HG03108 (cell line): ENCODE results near the gene TMPRSS5.
"Not testable (repeated sequence)": the region's sequence is repeated elsewhere in the genome, so short reads cannot be mapped to it uniquely, and the experiment has no call there.

Source experiments
- ATAC-seq: cut with Tn5 transposase; IDR thresholded peaks from one replicate; pipeline ENCODE4 v1.9.1; 2021; ENCODE audit warnings: moderate library complexity; ENCODE audit not compliant: unreplicated experiment

TMPRSS5 gene

GRCh38 chr11:113705871-113706655 lies at the start of gene TMPRSS5:
Gene TMPRSS5, minus strand, starts transcription at chr11:113706308. Its CDS starts 84 bp downstream, at chr11:113706224.
- ATAC-seq = no peak

- ATAC-seq = no peak
Observed at GRCh38 chr11:113752932-113753331, 46.8 kb upstream of the TMPRSS5 start.

GRCh38 chr11:113736323-113736722 lies 30.2 kb upstream of the TMPRSS5 start:
- ATAC-seq = no peak

- ATAC-seq = no peak
Observed at GRCh38 chr11:113732092-113732491, 26.0 kb upstream of the TMPRSS5 start.

GRCh38 chr11:113730887-113731726 lies 25.0 kb upstream of the TMPRSS5 start:
- ATAC-seq = no peak

GRCh38 chr11:113729456-113729855 lies 23.3 kb upstream of the TMPRSS5 start:
- ATAC-seq = no peak

- no peak for ATAC-seq
Observed at GRCh38 chr11:113728814-113729213, 22.7 kb upstream of the TMPRSS5 start.

GRCh38 chr11:113725913-113726312 lies 19.8 kb upstream of the TMPRSS5 start:
- ATAC-seq = no peak

- no peak for ATAC-seq
Observed at GRCh38 chr11:113725407-113725806, 19.3 kb upstream of the TMPRSS5 start.

GRCh38 chr11:113724778-113725177 lies 18.7 kb upstream of the TMPRSS5 start:
- no peak for ATAC-seq

GRCh38 chr11:113723787-113724186 lies 17.7 kb upstream of the TMPRSS5 start:
- no peak for ATAC-seq

- ATAC-seq = no peak
Observed at GRCh38 chr11:113722934-113723333, 16.8 kb upstream of the TMPRSS5 start.

GRCh38 chr11:113722221-113722620 lies 16.1 kb upstream of the TMPRSS5 start:
- ATAC-seq = no peak

GRCh38 chr11:113721462-113722066 lies 15.5 kb upstream of the TMPRSS5 start:
- ATAC-seq = no peak

GRCh38 chr11:113720478-113720877 lies 14.4 kb upstream of the TMPRSS5 start:
- not testable (repeated sequence) for ATAC-seq

GRCh38 chr11:113715882-113716625 lies 9.9 kb upstream of the TMPRSS5 start:
- ATAC-seq = no peak

- ATAC-seq = no peak
Observed at GRCh38 chr11:113715273-113715672, 9.2 kb upstream of the TMPRSS5 start.

GRCh38 chr11:113710989-113711388 lies 4.9 kb upstream of the TMPRSS5 start:
- ATAC-seq = no peak

GRCh38 chr11:113703551-113703950 lies 2.6 kb downstream of the TMPRSS5 start:
- not testable (repeated sequence) for ATAC-seq

GRCh38 chr11:113701491-113701890 lies 4.6 kb downstream of the TMPRSS5 start:
- ATAC-seq = no peak

GRCh38 chr11:113698515-113698914 lies 7.6 kb downstream of the TMPRSS5 start:
- no peak for ATAC-seq
